Hepatocyte (in vitro differentiated cells): Measurements from ENCODE around the gene FOXO1.

ENCODE experiments used
- EZH2 ChIP-seq: fragments of 200-600 bp; sonication (generic); IDR thresholded peaks from 2 replicates; pipeline ENCODE4 v1.6.1; 2016; ENCODE audit warnings: antibody characterized with exemption, mild to moderate bottlenecking, borderline replicate concordance
- TF ChIP-seq, protein P1 (sequence below): fragments of 200-600 bp; sonication (generic); IDR thresholded peaks from 2 replicates; pipeline ENCODE4 v1.5.1; 2016; ENCODE audit warnings: antibody characterized with exemption, mild to moderate bottlenecking; ENCODE audit not compliant: poor library complexity

GRCh38 chr13:40600149-40600751, 66.2 kb downstream of the FOXO1 start:
- TF ChIP-seq EZH2 = no peak
- TF ChIP-seq, protein P1, sequence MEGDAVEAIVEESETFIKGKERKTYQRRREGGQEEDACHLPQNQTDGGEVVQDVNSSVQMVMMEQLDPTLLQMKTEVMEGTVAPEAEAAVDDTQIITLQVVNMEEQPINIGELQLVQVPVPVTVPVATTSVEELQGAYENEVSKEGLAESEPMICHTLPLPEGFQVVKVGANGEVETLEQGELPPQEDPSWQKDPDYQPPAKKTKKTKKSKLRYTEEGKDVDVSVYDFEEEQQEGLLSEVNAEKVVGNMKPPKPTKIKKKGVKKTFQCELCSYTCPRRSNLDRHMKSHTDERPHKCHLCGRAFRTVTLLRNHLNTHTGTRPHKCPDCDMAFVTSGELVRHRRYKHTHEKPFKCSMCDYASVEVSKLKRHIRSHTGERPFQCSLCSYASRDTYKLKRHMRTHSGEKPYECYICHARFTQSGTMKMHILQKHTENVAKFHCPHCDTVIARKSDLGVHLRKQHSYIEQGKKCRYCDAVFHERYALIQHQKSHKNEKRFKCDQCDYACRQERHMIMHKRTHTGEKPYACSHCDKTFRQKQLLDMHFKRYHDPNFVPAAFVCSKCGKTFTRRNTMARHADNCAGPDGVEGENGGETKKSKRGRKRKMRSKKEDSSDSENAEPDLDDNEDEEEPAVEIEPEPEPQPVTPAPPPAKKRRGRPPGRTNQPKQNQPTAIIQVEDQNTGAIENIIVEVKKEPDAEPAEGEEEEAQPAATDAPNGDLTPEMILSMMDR = no peak
